Thyroid gland (tissue), 4 donors: ENCODE measurements around the gene NCAPG. TPM values are rescaled to one million over a fixed set of nuclear protein-coding genes. Genes with fewer than 3 reads are reported as not detected.

ENCODE experiments used
- DNase-seq, 2 donors: peaks; one replicate each; pipeline ENCODE4 v3.0.0-alpha.2; 2019
- H3K27ac ChIP-seq, 3 donors: fragments of 200-600 bp; sonication (generic); 1 replicate in 2 of 3; 2 replicates in 1 of 3; pipeline ENCODE4 v1.5.1; 2016 to 2019; ENCODE audit warnings: mild to moderate bottlenecking in 1 of 3, moderate library complexity in 1 of 3
- H3K27me3 ChIP-seq: fragments of 200-600 bp; sonication (generic); one replicate; pipeline ENCODE4 v1.5.1; 2019
- H3K36me3 ChIP-seq, 2 donors: fragments of 200-600 bp; sonication (generic); one replicate each; pipeline ENCODE4 v1.5.1; 2016 to 2019
- H3K4me1 ChIP-seq, 2 donors: fragments of 200-600 bp; sonication (generic); one replicate each; pipeline ENCODE4 v1.5.1; 2017 to 2019
- H3K4me3 ChIP-seq, 3 donors: fragments of 200-600 bp; sonication (generic); replicated peaks in 1 of 3; 1 replicate in 2 of 3; 2 replicates in 1 of 3; pipeline ENCODE4 v1.5.1; 2016; ENCODE audit warnings: mild to moderate bottlenecking in 1 of 3
- H3K9me3 ChIP-seq: fragments of 200-600 bp; sonication (generic); one replicate; pipeline ENCODE4 v1.5.1; 2017
- CTCF ChIP-seq, 6 experiments: fragments of 200-600 bp in 3 of 6; fragments of 450-650 bp in 3 of 6; sonication (generic) in 3 of 6; IDR thresholded peaks; one replicate each; pipeline ENCODE4 v1.5.1; 2016 to 2019; ENCODE audit warnings: antibody characterized with exemption in 6 of 6, mild to moderate bottlenecking in 2 of 6, inconsistent platforms in 1 of 6, moderate library complexity in 1 of 6
- POLR2A ChIP-seq, 2 donors: fragments of 450-650 bp; IDR thresholded peaks; one replicate each; pipeline ENCODE4 v1.6.1; 2017; ENCODE audit warnings: antibody characterized with exemption in 2 of 2, mild to moderate bottlenecking in 2 of 2, moderate library complexity in 1 of 2
- WGBS, 2 donors: methylation state at CpG; one replicate each; pipeline ENCODE4 v1.1.5; 2017; 5-methylcytosine and 5-hydroxymethylcytosine counted together
- intact Hi-C: fragments of 100-400 bp; cut with DNase I; formaldehyde crosslinking; loops from one replicate; pipeline ENCODE4 v1.15.1; 2023
- total RNA-seq, 4 donors: library from RNA; depleted of rRNA; stranded (reverse); fragments of >200 nt; gene quantifications; one replicate each; pipeline ENCODE4 v1.2.3, GENCODE V29; 2016

The NCAPG gene
- total RNA-seq, 4 donors from 2014 or later = 0.56 to 1.3 (median 0.92) TPM; not detected in 1

- WGBS, 2 donors = 56 to 66% methylated on average over 5 of the region's 5 CpGs
- H3K27ac ChIP-seq = no peak overlapping the region
- no peaks in the 10 kb centered on the region for H3K4me1 ChIP-seq
- DNase-seq = no peak
- no peak overlapping the region for H3K4me3 ChIP-seq
- no peaks in the 10 kb centered on the region for H3K9me3 ChIP-seq
- intact Hi-C loops = no loop called here
- TF ChIP-seq CTCF (IDR thresholded peaks at IDR 0.05) (no peak), POLR2A (IDR thresholded peaks at IDR 0.05) (no peak)
- H3K27me3 ChIP-seq = no peaks in the 10 kb centered on the region
- H3K36me3 ChIP-seq = no peaks in the 10 kb centered on the region
Measured at GRCh38 chr4:17763931-17764330, 46.8 kb upstream of the NCAPG start.

- TF ChIP-seq POLR2A (IDR thresholded peaks at IDR 0.05) = no peak
- TF ChIP-seq CTCF (IDR thresholded peaks at IDR 0.05) = no peak
- no peak for DNase-seq
- WGBS, 2 donors = 85 to 90% methylated on average over 11 of the region's 11 CpGs
- Histone ChIP-seq H3K36me3 (no peaks in the 10 kb centered on the region), H3K4me1 (no peaks in the 10 kb centered on the region), H3K27me3 (no peaks in the 10 kb centered on the region), H3K4me3 (no peak overlapping the region), H3K9me3 (no peaks in the 10 kb centered on the region), H3K27ac (no peak overlapping the region)
- intact Hi-C loops = no loop called here
Measured at GRCh38 chr4:17765514-17766286, 45.1 kb upstream of the NCAPG start.

GRCh38 chr4:17766826-17767458 is 43.8 kb upstream of the NCAPG start:
- H3K36me3 ChIP-seq = no peaks in the 10 kb centered on the region

GRCh38 chr4:17769406-17770174 is 41.2 kb upstream of the NCAPG start:
- intact Hi-C loops = no loop called here
- Histone ChIP-seq H3K27me3 (no peaks in the 10 kb centered on the region), H3K36me3 (no peaks in the 10 kb centered on the region), H3K4me1 (no peaks in the 10 kb centered on the region), H3K4me3 (no peak overlapping the region), H3K27ac (no peak overlapping the region), H3K9me3 (no peaks in the 10 kb centered on the region)
- TF ChIP-seq CTCF (IDR thresholded peaks at IDR 0.05) = no peak
- no peak for TF ChIP-seq POLR2A (IDR thresholded peaks at IDR 0.05)
- DNase-seq = no peak
- 36 to 52% methylated on average over 8 of the region's 8 CpGs for WGBS, 2 donors

More at GRCh38 chr4:17766826-17767458, 43.8 kb upstream of the NCAPG start:
- no peak for DNase-seq
- TF ChIP-seq CTCF (IDR thresholded peaks at IDR 0.05) (no peak), POLR2A (IDR thresholded peaks at IDR 0.05) (no peak)
- intact Hi-C loops = no loop called here
- no peak overlapping the region for H3K4me3 ChIP-seq
- H3K27me3 ChIP-seq = no peaks in the 10 kb centered on the region
- 95 to 96% methylated on average over 19 to 23 of the region's 33 CpGs for WGBS, 2 donors
- H3K27ac ChIP-seq = no peak overlapping the region
- H3K4me1 ChIP-seq = no peaks in the 10 kb centered on the region
- H3K9me3 ChIP-seq = no peaks in the 10 kb centered on the region
